Measurements from ENCODE around the gene USP15.

Gene USP15

DNA sequence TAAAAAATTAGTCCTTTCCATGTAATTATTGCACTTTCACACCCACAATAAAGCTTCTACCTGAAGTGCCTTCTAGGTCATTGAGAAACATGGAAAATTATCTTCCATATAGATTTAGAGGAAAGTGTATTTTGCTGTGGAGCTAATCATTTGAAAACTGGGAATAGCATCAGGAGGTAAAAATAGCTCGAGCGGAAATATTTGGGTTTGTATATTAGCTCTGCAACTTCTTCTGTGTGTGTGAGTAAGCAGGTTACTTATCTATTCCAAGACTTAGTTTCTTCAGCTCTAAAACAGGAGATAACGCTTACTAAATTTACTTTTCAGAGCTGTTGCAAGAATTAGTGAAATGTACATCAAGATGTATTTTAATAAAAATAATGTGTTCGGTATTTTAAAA lies 111.5 kb downstream of the USP15 start:
- DNase-seq (ENCODE audit: low read depth): no peak

DNA sequence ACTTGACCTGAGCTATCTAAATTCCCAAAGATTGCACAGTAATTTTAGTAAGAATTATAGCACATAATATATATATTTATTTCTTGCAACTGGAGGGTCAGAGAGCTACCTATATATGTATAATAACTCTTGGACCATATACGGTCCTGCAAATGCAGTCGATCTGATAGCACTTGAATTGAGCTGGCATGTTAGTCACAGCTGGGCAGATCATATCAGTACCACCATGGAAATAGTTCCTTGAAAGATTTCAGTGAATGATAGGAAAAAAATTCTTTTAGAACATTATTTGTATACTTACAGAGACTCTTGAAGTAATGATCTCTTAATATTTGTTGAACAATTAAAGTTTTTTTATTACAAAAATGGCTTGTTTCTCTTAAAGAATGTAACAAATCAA lies 111.9 kb downstream of the USP15 start:
- no peak for DNase-seq (ENCODE audit: low read depth)

DNA sequence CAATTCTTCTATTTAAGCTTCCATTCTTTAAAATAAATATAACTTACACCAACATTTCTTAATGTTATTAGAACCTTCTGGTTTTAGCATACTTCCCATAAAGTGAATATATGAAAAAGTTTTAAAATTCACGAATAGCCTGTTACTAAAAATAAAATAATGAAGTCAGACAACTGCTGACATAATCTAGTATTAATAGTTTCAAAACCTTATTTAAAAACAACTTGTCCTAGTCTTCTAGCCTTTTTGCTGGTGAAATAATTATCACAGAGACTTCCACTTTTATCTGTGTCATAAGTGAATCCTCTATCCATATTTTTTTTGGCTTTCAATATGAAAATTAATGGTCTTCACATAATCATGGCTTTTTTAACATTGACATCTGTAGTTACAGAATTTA lies 112.6 kb downstream of the USP15 start:
- no peak for DNase-seq (ENCODE audit: low read depth)

DNA sequence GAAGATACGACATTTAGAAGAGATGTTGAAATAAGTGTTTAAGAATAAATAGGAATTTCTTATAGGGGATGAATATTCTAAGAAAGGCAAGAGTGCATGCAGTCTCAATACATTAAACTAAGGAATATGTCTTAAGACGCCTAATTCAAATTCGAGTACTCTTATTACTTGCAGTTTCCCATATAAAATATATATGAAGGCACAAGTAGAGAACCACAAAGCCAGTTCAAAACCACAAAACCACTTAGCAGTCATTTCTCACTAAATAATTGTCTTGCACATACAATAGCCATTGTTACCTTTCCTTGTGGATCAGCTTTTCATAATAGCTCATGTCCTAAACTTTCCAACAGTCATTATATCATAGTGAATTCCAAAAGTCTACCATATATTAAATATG lies 115.4 kb downstream of the USP15 start:
- DNase-seq (ENCODE audit: low read depth): no peak

- no peak for DNase-seq (ENCODE audit: low read depth)
These were observed 119.0 kb downstream of the USP15 start for GRCh38 chr12:62379026-62379722.

DNA sequence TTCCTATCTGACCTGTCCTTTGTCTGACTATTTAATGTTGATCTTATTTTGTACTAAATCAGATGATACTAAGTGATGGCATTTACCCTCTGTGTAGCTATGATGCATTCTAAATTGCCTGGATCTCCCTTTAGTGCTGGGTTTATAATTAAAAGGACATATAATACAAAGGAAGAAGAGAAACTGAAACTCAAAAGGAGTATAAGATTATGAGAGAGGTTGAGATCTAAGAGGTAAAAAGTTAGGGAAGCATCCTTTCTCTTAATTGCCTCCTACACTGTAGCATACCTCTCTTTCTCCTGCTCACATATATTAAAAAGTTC lies 119.5 kb downstream of the USP15 start:
- DNase-seq (ENCODE audit: low read depth): no peak

- DNase-seq (ENCODE audit: low read depth): no peak
These were observed 122.3 kb downstream of the USP15 start for GRCh38 chr12:62382526-62382925.

GRCh38 chr12:62396750-62397149 lies 136.5 kb downstream of the USP15 start:
- no peak for DNase-seq (ENCODE audit: low read depth)

GRCh38 chr12:62400135-62400534 lies 139.9 kb downstream of the USP15 start:
- no peak for DNase-seq (ENCODE audit: low read depth)

- DNase-seq (ENCODE audit: low read depth): no peak
These were observed 141.4 kb downstream of the USP15 start for GRCh38 chr12:62401631-62402030.

DNA sequence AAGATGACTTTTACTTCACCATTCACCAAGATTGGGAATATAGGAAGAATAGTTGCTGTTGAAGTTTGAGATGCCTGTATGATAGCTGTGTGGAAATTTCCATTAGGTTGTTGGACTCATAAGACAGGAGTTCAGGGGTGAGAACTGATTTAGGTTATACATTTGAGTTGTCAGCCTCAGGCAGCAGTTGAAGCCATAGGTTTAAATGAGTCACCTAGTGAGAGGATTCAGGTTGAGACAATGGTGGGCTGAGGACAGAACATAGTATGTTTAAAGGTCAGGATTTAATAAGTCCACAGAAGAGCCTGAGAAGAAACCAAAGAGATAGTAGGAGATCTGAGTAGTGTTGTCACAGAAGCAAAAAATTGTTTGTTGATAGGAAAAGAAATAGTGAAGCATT lies 142.8 kb downstream of the USP15 start:
- no peak for DNase-seq (ENCODE audit: low read depth)

- no peak for DNase-seq (ENCODE audit: low read depth)
These were observed 147.4 kb downstream of the USP15 start for GRCh38 chr12:62407587-62407986.

DNA sequence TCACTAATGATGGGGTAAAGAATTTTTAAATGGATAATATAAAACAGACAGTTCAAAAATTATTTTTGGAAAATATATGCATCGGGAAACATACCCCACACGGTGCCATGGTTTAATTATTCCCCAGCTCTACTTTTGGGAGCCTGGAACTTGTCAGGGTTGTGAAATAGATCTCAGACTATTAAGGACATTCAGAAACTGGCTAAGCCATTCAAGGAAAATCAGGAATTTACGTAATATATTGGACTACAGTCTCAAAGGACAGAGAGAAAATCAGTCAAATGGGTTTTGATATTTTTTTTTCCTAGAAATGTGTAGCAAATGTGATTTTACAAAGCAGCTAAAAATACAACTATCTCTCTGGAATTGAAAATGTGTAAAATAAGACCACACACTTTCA lies 148.9 kb downstream of the USP15 start:
- DNase-seq (ENCODE audit: low read depth): no peak

DNA sequence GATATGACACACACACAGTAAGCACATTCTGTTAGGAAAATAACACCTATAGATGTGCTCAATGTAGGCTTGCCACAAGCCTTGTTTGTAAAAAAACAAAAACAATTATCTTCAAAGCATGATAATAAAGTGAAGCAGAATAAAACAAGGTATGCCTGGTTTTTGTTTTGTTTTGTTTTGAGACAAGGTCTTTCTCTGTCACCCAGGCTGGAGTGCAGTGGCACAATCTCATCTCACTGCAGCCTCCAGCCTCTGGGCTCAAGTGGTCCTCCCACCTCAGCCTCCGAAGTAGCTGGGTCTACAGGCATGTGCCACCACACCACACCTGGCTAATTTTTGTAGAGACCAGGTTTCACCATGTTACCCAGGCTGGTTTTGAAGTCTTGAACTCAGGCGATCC lies 154.0 kb downstream of the USP15 start:
- DNase-seq (ENCODE audit: low read depth): no peak

GRCh38 chr12:62426089-62426488 lies 165.9 kb downstream of the USP15 start:
- no peak for DNase-seq (ENCODE audit: low read depth)

DNA sequence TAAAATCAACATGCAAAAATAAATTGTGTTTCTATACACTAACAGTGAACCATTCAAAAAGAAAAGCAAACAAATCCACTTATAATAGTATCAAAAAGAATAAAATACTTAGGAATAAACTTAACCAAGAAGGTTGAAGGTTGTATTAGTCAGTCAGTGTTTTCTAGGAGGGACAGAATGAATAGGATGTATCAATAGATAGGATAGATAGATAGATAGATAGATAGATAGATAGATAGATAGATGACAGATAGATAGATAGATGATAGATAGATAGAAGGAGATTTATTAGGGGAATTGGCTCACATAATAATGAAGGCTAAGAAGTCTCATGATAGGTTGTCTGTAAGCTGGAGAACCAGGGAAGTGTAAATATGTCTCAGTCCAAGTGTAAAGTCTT lies 169.3 kb downstream of the USP15 start:
- DNase-seq (ENCODE audit: low read depth): no peak

- no peak for DNase-seq (ENCODE audit: low read depth)
These were observed 174.5 kb downstream of the USP15 start for GRCh38 chr12:62434494-62435302.

DNA sequence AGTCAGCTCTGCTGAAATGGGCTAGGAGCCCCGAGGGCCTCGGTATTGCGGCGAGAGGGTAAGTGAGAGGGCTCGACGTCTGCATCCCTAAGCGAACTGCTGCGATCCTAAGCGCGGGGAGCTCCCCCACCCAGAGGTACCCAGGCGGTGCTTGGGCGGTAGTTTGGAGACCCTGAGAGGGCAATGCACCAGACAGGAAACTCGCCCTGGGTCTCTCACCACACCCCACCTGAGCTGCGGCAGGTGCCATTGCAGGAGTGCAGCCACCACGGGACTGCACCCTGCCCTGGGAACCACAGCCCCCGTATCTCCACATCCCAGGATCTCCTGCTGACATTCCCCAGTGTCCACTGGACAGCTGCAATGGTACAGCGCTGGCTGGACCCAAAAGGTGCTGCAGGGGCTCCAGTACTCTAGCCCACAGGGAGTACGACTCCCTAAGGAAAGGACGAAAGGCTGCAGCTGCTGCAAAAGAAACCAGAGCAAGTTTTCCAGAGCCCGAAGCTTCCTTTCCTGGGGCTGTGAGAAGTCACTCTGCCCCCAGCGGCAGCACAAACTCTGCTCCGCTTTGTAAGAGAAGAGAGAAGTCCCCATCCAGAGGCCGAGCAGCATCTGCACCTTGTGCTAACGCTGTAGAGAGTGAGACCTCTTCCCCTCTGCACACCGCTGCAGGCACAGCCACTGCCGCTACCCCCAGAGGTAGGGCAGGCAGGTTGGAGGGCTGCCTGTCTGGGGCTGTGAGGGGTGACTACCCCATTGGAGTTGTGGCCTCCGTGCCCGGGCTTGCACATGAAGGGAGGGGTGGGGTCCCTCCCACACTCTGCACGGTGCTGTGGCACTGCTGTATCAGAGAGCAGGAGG lies 175.3 kb downstream of the USP15 start:
- DNase-seq (ENCODE audit: low read depth): no peak

DNA sequence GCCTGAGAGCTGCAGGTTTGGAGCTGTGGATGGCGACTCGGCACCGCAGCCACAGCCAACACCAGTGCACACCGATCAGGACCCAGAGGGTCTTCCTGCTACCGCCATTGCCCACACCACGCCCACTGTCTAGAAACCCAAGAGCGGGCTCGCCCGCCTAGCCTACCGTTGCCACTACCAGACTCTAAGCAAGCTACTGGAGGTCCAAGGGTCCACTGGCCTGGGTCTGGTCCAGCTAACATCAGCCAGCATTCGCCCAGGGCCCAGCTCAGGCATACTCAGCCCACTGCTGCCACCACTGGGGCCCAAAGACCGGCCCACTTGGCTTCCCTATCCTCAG lies 175.9 kb downstream of the USP15 start:
- no peak for DNase-seq (ENCODE audit: low read depth)

DNA sequence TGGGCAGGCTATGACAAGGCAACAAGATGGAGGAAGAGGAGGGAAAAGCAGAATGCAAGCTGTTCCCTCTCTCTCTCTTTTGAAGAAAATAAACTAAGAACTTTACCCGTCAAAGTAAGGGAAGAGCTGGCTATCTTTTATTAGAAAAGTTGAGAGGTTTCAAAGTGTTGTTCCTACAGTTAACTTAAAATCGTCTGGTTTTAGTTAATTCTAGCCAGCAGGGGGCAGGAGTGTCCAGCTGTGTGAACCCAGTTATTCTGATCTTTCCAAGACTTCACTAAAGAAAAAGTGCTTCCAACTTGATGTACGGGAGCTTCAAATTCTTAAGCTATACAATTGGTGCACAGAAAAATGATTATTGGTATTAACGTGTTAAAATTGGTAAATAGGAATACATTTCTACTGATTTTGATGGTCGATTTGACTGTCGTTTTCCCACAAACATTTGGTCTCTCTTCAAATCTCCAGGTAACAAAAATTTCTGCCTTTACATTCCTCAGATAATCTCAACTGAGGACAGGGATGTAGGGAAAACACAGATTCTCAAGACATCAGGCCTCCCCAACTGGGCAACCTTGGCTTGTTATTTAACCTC lies 178.0 kb downstream of the USP15 start:
- DNase-seq (ENCODE audit: low read depth): no peak

GRCh38 chr12:62446754-62447452 lies 186.7 kb downstream of the USP15 start:
- DNase-seq (ENCODE audit: low read depth): no peak

GRCh38 chr12:62448436-62448835 lies 188.2 kb downstream of the USP15 start:
- no peak for DNase-seq (ENCODE audit: low read depth)
